NCI-H2196 treated with DMSO at 0.1 percent for 48 hours (cell line): ENCODE measurements around the gene ERVV-1.
"Not testable (repeated sequence)": the region's sequence is repeated elsewhere in the genome, so short reads cannot be mapped to it uniquely, and the experiment has no call there.

Experiments used
- DNase-seq: peaks from one replicate; lab custom pipeline; 2025; ENCODE audit not compliant: unreplicated experiment; lab: John Stamatoyannopoulos, UW

ERVV-1 gene

GRCh38 chr19:53019684-53020083 is 6.0 kb downstream of the ERVV-1 start:
- DNase-seq, result no peak

- not testable (repeated sequence) for DNase-seq
Measured at GRCh38 chr19:53028306-53028705, 14.6 kb downstream of the ERVV-1 start.

- DNase-seq, result no peak
Measured at GRCh38 chr19:53034054-53034453, 20.3 kb downstream of the ERVV-1 start.

- no peak for DNase-seq
Measured at GRCh38 chr19:53034948-53035675, 21.4 kb downstream of the ERVV-1 start.

GRCh38 chr19:53037101-53038097 is 23.7 kb downstream of the ERVV-1 start:
- no peak for DNase-seq

- no peak for DNase-seq
Measured at GRCh38 chr19:53041366-53041765, 27.6 kb downstream of the ERVV-1 start.

- DNase-seq, result no peak
Measured at GRCh38 chr19:53045536-53045935, 31.8 kb downstream of the ERVV-1 start.

- DNase-seq, result no peak
Measured at GRCh38 chr19:53047379-53047778, 33.7 kb downstream of the ERVV-1 start.

GRCh38 chr19:53055117-53055516 is 41.4 kb downstream of the ERVV-1 start:
- DNase-seq, result no peak

GRCh38 chr19:53057904-53058580 is 44.3 kb downstream of the ERVV-1 start:
- no peak for DNase-seq
